Measurements from ENCODE around the gene ALK.
A peak's percentile ranks its signal among the peaks of the same experiment; 100 is the strongest.

The ALK gene

GRCh38 chr2:29787473-29788465 is 133.6 kb downstream of the ALK start:
- no peak for DNase-seq

GRCh38 chr2:29786361-29786760 is 135.0 kb downstream of the ALK start:
- DNase-seq = no peak

DNA sequence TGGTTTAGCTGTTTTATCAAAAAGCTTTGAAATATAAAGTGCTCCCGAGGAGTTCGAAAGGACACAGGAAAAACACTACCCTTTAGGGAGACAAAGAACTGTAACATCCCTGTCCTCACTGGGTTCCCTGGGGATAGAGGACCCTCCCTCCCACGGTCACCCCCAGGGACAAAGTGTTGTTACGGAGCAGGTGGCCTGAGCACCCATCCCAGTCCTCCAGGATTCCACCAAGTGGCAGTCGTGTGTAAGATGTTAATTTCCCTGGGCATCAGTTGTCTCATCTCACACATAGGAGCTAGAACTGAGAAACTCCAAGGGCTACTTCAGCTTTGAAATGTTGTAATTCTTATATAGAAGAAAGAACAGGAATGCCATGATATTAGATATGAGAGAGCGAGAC is 137.7 kb downstream of the ALK start:
- DNase-seq = no peak

- DNase-seq = no peak
These were observed 138.6 kb downstream of the ALK start for GRCh38 chr2:29782549-29783458.

DNA sequence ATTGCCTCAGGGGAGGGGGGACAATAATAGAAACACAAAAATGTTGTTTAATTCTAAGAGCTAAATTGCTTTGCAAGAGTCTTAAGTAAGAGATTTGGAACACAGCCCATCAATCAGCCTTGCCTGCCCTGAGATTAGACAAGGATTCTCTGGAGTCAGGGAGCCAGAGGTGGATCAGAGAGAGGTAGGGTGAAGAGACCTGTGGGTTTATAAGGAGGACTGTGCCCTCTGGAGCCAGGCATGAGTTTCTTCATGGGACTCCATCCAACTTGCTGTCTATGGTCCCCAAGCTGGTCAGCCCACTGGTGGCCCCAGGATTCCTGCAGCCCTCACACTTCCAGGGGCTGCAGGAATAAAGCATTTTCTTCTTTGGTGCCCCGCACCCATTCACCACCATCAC is 139.3 kb downstream of the ALK start:
- no peak for DNase-seq

DNA sequence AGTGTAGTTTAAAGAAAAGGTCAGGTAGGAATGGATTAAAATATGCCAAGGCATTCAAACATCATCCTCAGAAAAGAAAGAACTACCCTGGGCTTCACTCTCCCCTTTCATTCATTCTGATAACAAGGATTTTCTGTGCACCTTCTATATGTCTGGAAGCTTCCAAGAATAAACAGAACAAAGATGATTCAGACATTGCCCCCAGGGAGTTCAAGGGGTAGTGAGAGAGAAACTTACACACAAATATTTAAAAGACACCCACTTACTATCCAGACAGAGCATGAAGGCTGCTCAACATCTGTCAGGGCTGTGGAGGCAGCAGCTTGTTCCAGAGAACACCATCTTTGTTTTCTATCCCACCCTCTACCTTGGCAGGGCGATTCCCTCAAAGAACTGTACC is 140.5 kb downstream of the ALK start:
- DNase-seq = peak; percentile 21

DNA sequence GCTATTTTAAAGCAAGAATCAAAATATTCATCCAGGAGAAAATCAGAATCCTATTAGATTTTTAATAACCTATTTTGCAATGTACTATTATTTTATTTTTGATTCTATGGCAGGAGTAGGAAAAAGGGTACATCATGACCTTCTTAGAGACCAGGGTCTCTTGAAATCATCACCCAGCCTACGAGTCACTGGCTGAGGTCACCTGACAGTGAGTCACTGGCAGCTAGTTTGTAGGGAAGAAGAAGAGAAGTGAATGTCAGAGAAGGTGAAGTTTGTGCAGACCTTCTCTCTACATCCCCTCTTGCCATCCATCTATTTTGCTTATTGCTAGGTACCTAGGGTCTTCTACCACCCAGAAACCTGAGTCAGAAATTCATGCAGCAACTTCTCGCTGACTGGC is 144.2 kb downstream of the ALK start:
- DNase-seq = peak; percentile 38

DNA sequence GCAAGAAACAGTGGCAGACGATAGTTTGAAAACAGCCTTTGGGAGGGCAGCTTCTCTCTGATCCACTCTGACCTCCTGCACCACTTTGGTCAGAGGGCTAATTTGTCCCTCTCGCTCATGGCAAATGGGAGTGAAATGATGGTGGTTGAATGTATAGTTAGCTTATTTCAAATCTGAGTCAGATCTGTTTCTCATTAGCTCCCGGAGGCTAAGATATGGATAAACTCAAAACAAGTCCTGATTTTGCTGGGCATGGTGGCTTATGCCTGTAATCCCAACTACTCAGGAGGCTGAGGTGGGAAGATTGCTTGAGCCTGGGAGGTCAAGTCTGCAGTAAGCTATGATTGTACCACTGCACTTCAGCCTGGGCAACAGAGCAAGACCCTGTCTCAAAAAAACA is 145.0 kb downstream of the ALK start:
- peak; percentile 45 for DNase-seq

DNA sequence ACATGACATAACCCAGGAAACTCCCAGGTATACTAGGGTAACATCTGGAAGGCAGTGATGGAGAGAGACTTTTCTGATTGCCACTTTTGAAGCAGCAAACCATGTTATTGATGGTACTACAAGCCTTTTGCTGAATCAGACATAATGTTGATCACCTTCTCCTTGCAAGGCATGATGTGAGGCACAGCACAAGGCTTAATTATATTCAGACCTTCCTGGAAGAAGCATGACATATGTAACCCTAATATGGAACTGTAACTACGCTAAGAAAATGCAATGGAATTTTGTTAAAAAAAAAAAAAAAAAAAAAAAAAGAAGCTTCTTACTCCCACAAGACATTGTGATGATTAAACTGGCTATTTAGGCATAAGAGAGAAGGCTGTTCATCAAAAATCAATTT is 145.4 kb downstream of the ALK start:
- peak; percentile 44 for DNase-seq

GRCh38 chr2:29774624-29775023 is 146.8 kb downstream of the ALK start:
- DNase-seq = no peak

GRCh38 chr2:29770846-29771245 is 150.5 kb downstream of the ALK start:
- DNase-seq = no peak

DNA sequence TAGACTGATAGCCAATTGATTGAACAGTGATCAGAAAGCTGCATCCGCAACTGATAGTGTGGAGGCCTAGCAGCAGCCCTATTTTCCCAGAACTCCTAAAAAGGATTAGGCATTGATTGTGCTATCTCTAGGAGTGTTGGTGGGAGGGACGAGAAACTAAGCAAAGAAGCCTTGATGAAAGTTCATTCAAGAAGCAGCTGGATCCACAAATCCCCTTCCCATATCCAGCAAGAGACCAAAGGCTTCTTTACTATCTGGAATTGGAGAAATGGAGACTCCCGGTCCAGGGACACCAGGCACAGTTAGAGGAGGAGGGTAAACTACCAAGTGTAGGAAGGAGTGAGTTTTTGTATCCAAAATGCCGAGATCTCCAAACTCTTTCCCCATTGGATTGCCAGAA is 151.5 kb downstream of the ALK start:
- DNase-seq = no peak

GRCh38 chr2:29767606-29768335 is 153.6 kb downstream of the ALK start:
- peak; percentile 65 for DNase-seq

- peak; percentile 85 for DNase-seq
These were observed 155.2 kb downstream of the ALK start for GRCh38 chr2:29766191-29766590.

GRCh38 chr2:29765721-29766120 is 155.7 kb downstream of the ALK start:
- DNase-seq = peak; percentile 40

GRCh38 chr2:29763371-29763770 is 158.0 kb downstream of the ALK start:
- no peak for DNase-seq

DNA sequence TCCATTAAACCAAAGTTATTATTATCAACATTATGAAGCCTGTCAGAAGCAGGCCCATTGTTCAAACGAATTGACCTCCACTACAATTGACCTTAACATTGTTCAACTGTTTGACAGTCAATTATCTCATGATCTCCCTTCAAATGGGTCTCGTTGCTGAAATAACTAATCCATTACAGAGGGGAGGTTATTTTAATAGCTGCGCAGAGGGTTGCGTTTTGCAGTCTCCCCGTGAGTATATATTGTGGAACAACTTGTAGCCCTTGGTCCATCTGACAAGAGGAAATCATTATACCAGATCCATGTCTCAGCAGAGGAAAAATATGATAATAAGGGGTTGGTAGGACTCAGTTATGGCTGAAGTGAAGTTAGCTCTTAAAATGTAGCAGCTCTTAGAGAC is 159.1 kb downstream of the ALK start:
- DNase-seq = no peak

- no peak for DNase-seq
These were observed 160.1 kb downstream of the ALK start for GRCh38 chr2:29761278-29761677.

DNA sequence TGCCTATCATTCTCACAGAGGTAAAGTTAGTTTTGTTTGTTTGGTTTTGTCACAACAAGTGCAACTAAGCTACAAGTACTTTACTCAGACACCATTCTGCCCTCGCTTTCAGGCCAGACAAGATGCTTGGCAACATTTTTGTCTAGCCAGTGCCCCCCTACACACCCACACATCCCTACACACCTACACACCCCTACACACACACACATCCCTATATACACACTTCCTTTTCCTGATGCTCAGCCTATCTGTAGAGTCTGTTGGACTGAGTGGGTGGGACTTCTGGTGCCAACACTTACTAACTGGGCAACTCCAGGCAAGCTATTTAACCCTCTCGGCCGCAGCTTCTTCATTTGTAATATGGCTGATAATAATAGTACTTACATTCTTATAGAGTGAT is 161.4 kb downstream of the ALK start:
- DNase-seq = no peak

- no peak for DNase-seq
These were observed 162.0 kb downstream of the ALK start for GRCh38 chr2:29759360-29759759.

GRCh38 chr2:29755829-29756228 is 165.6 kb downstream of the ALK start:
- no peak for DNase-seq

DNA sequence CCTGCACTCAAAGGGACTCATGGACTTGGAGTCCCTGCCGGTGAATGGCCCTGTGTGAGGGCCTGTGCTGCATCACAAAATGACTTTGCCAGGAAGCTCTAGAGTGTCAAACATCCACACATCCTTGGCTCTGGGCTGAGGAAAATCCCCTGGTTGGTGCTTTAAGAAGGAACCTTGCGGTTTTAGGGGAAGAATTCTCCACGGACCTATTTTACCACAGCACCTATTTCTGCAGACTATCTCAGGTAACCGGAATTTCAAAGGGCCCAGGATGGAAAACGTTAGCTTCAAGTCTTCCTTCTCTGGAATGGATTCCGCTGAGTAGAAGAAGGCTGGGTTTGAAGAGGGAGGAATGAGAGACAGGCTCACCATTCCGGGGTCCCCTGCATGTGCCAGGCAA is 166.2 kb downstream of the ALK start:
- DNase-seq = no peak

Measured in fibroblast of skin of right biceps (primary cell).